OCI-LY3 (cell line): ENCODE data around the gene TTC28.

Experiments used
- EZH2phosphoT487 ChIP-seq: fragments of 200-600 bp; shearing (Covaris generic); IDR thresholded peaks from 2 replicates; pipeline ENCODE4 v1.6.1; 2018; ENCODE audit warnings: antibody characterized with exemption, mixed run types, low read depth
- TF ChIP-seq, protein P1 (sequence below): fragments of 200-600, 300-600 bp; sonication (generic); IDR thresholded peaks from 2 replicates; pipeline ENCODE4 v1.5.1; 2014; ENCODE audit warnings: antibody characterized with exemption, low read length, low read depth

DNA sequence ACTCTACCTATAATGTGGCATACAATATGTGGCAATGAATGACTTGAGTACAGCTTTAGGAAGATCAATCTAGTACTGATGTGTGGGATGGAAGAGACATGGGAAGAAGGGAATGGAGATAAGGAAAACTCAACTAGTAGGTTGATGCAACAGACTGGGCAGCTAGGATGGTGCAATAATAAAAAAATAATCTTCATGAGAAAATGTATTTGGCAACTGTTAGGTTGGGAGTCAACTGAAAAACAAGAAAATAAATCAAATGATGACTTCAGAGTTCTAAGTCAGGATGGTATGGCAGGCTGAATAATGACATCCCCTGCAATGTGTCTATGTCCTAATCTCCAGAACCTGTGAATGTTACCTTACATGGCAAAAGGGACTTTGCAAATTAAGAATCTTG, 523.8 kb downstream of the TTC28 start:
- TF ChIP-seq, protein P1, sequence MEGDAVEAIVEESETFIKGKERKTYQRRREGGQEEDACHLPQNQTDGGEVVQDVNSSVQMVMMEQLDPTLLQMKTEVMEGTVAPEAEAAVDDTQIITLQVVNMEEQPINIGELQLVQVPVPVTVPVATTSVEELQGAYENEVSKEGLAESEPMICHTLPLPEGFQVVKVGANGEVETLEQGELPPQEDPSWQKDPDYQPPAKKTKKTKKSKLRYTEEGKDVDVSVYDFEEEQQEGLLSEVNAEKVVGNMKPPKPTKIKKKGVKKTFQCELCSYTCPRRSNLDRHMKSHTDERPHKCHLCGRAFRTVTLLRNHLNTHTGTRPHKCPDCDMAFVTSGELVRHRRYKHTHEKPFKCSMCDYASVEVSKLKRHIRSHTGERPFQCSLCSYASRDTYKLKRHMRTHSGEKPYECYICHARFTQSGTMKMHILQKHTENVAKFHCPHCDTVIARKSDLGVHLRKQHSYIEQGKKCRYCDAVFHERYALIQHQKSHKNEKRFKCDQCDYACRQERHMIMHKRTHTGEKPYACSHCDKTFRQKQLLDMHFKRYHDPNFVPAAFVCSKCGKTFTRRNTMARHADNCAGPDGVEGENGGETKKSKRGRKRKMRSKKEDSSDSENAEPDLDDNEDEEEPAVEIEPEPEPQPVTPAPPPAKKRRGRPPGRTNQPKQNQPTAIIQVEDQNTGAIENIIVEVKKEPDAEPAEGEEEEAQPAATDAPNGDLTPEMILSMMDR = no peak
- no peak for TF ChIP-seq EZH2phosphoT487
